Heart left ventricle (tissue), 13 donors: ENCODE measurements around the gene BTBD8.

ENCODE experiments used
- POLR2A ChIP-seq, 2 donors: fragments of 450-650 bp; IDR thresholded peaks; one replicate each; pipeline ENCODE4 v1.6.1; 2017; ENCODE audit warnings: antibody characterized with exemption in 2 of 2, mild to moderate bottlenecking in 2 of 2, moderate library complexity in 2 of 2
- TF ChIP-seq, protein P1 (sequence below), 12 donors: fragments of 200-600 bp; sonication (generic) in 4 of 12; IDR thresholded peaks; one replicate each; pipeline versions ENCODE4 v1.5.0 to v1.8.0; 2018 to 2022; ENCODE audit warnings: antibody characterized with exemption in 12 of 12, mild to moderate bottlenecking in 5 of 12
- donor health status: ischemic (EF 13 %, LVEDD 7.1; RV severe dilation, severe dysfunction).
- donor health status: DM: no; HTN: yes; CAD: no.
- donor health status: DM: no; HTN: no; CAD: no.
- donor health status: ischemic (EF 25% LVEDD 6.9; RV normal size, moderate dysfunction).
- donor health status: ischemic (EF 25% LVEDD 5.7; RV mildly dilated, moderate dysfunction).
- donor health status: ischemic (EF 35%, LVEDD 5.7; RV mildly dilated, moderate dysfunction).
- donor health status: nonischemic (EF 11% LVEDD 7.7; RV severe dilation, severe dysfunction).
- donor health status: DM: yes; HTN: yes; CAD: no.
- donor health status: PGD.
- donor health status: ischemic (EF 29% LVEDD 5.4; RV normal size, mild dysfunction).
- donor health status: nonischemic (EF 23%, LVEDD 6.1; RV moderate dilation, normal function).

DNA sequence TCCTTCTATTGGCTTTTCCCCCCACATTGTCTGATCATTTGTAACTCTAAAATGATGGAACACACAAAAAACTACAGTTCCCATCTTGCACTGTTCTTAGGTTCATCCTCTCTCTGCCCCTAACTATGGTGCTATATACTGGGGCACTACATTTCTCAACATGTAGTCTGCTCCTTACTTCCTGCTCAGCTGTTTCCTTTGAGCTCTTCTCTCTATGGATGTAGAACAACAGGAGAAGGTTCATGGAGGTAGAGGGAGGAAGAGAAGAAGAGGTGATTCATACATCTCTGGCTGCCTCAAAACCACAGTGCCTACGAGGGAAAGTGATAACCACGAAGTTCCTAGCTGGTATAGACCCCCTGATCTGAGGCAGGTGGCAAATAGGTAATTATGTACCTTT, 130.6 kb downstream of the BTBD8 start:
- no peak for TF ChIP-seq POLR2A (IDR thresholded peaks at IDR 0.05)
- TF ChIP-seq, protein P1, sequence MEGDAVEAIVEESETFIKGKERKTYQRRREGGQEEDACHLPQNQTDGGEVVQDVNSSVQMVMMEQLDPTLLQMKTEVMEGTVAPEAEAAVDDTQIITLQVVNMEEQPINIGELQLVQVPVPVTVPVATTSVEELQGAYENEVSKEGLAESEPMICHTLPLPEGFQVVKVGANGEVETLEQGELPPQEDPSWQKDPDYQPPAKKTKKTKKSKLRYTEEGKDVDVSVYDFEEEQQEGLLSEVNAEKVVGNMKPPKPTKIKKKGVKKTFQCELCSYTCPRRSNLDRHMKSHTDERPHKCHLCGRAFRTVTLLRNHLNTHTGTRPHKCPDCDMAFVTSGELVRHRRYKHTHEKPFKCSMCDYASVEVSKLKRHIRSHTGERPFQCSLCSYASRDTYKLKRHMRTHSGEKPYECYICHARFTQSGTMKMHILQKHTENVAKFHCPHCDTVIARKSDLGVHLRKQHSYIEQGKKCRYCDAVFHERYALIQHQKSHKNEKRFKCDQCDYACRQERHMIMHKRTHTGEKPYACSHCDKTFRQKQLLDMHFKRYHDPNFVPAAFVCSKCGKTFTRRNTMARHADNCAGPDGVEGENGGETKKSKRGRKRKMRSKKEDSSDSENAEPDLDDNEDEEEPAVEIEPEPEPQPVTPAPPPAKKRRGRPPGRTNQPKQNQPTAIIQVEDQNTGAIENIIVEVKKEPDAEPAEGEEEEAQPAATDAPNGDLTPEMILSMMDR (IDR thresholded peaks at IDR 0.05) = no peak
